ENCODE results near the gene TMEM190.

GRCh38 chr19:55355213-55355821 is 21.3 kb upstream of the TMEM190 start:
- TF ChIP-seq FOXM1 (IDR thresholded peaks at IDR 0.05; ENCODE audit: borderline replicate concordance, low read depth), result no peak
- TF ChIP-seq TCF12 (IDR thresholded peaks at IDR 0.05; ENCODE audit: low read depth), result no peak
- TF ChIP-seq, protein P1, sequence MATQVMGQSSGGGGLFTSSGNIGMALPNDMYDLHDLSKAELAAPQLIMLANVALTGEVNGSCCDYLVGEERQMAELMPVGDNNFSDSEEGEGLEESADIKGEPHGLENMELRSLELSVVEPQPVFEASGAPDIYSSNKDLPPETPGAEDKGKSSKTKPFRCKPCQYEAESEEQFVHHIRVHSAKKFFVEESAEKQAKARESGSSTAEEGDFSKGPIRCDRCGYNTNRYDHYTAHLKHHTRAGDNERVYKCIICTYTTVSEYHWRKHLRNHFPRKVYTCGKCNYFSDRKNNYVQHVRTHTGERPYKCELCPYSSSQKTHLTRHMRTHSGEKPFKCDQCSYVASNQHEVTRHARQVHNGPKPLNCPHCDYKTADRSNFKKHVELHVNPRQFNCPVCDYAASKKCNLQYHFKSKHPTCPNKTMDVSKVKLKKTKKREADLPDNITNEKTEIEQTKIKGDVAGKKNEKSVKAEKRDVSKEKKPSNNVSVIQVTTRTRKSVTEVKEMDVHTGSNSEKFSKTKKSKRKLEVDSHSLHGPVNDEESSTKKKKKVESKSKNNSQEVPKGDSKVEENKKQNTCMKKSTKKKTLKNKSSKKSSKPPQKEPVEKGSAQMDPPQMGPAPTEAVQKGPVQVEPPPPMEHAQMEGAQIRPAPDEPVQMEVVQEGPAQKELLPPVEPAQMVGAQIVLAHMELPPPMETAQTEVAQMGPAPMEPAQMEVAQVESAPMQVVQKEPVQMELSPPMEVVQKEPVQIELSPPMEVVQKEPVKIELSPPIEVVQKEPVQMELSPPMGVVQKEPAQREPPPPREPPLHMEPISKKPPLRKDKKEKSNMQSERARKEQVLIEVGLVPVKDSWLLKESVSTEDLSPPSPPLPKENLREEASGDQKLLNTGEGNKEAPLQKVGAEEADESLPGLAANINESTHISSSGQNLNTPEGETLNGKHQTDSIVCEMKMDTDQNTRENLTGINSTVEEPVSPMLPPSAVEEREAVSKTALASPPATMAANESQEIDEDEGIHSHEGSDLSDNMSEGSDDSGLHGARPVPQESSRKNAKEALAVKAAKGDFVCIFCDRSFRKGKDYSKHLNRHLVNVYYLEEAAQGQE (IDR thresholded peaks at IDR 0.05; ENCODE audit: low read depth), result no peak
- TF ChIP-seq TEAD4 (IDR thresholded peaks at IDR 0.05), result no peak

Data from Ishikawa (cell line).